DND-41 (cell line): ENCODE results near the gene C1QB.

Source experiments
- CTCF ChIP-seq: IDR thresholded peaks from 2 replicates; pipeline ENCODE4 v1.5.1; 2012; ENCODE audit warnings: borderline replicate concordance, low read length, moderate library complexity, mild to moderate bottlenecking; ENCODE audit not compliant: poor library complexity, severe bottlenecking; ENCODE audit errors: extremely low read depth
- EZH2 ChIP-seq: IDR thresholded peaks from 3 replicates; pipeline ENCODE4 v1.6.1; 2012; ENCODE audit warnings: borderline replicate concordance, low read depth, mild to moderate bottlenecking, moderate library complexity, low read length, inconsistent platforms; ENCODE audit not compliant: severe bottlenecking

- no peak for TF ChIP-seq CTCF
- no peak for TF ChIP-seq EZH2
Observed at GRCh38 chr1:22681556-22682276, 28.7 kb downstream of the C1QB start.
